ENCODE results near the gene HRH2. TPM values are rescaled to one million over a fixed set of nuclear protein-coding genes. Genes with fewer than 3 reads are reported as not detected.
"Not testable (repeated sequence)": the region's sequence is repeated elsewhere in the genome, so short reads cannot be mapped to it uniquely, and the experiment has no call there.

Gene HRH2
- total RNA-seq, 2 experiments from 2014 or later, result 23.2 to 24.5 TPM

GRCh38 chr5:175751369-175751768, 93.5 kb downstream of the HRH2 start:
- Mint-ChIP-seq H3K27me3 (peaks cover 31% of the 10 kb centered on the region), H3K4me3 (no peak overlapping the region), H3K9me3 (no peaks in the 10 kb centered on the region), H3K27ac (no peak overlapping the region), H3K36me3 (ENCODE audit: low read depth) (no peaks in the 10 kb centered on the region), H3K4me1 (ENCODE audit: low read depth) (peaks cover 3% of the 10 kb centered on the region)
- ATAC-seq (no peak), DNase-seq (no peak)
- intact Hi-C loops (cut with micrococcal nuclease), result no loop called here
- ChIA-PET CTCF (no interaction called here), POLR2A (no interaction called here)
- TF ChIP-seq CTCF (IDR thresholded peaks at IDR 0.05), result no peak

- Mint-ChIP-seq H3K4me3 (no peak overlapping the region), H3K36me3 (ENCODE audit: low read depth) (no peaks in the 10 kb centered on the region), H3K9me3 (no peaks in the 10 kb centered on the region), H3K4me1 (ENCODE audit: low read depth) (no peaks in the 10 kb centered on the region), H3K27ac (no peak overlapping the region), H3K27me3 (peaks cover 37% of the 10 kb centered on the region)
- CTCF ChIA-PET, result no interaction called here
- intact Hi-C loops (cut with micrococcal nuclease), result no loop called here
- ATAC-seq, result no peak
- POLR2A ChIA-PET, result interaction anchor here (0.7 kb wide), 1 partner anchor 266 kb away, joined by 3 read pairs; no protein-coding TSS in a partner anchor
- no peak for DNase-seq
- TF ChIP-seq CTCF (IDR thresholded peaks at IDR 0.05), result no peak
Observed at GRCh38 chr5:175752826-175753535, 95.1 kb downstream of the HRH2 start.

GRCh38 chr5:175753536-175754402, 95.9 kb downstream of the HRH2 start:
- intact Hi-C loops (cut with micrococcal nuclease), result no loop called here
- ATAC-seq, result no peak
- no peak for TF ChIP-seq CTCF (IDR thresholded peaks at IDR 0.05)
- H3K27ac Mint-ChIP-seq, result no peak overlapping the region
- POLR2A ChIA-PET, result interaction anchor here (0.7 kb wide), 1 partner anchor 266 kb away, joined by 3 read pairs; no protein-coding TSS in a partner anchor
- H3K36me3 Mint-ChIP-seq (ENCODE audit: low read depth), result no peaks in the 10 kb centered on the region
- DNase-seq, result no peak
- no peaks in the 10 kb centered on the region for H3K9me3 Mint-ChIP-seq
- CTCF ChIA-PET, result no interaction called here
- H3K4me1 Mint-ChIP-seq (ENCODE audit: low read depth), result no peaks in the 10 kb centered on the region
- H3K4me3 Mint-ChIP-seq, result no peak overlapping the region
- peaks cover 35% of the 10 kb centered on the region for H3K27me3 Mint-ChIP-seq

GRCh38 chr5:175759991-175760390, 102.1 kb downstream of the HRH2 start:
- POLR2A ChIA-PET, result interaction anchor here (0.6 kb wide), 1 partner anchor 992 kb away, joined by 3 read pairs; no protein-coding TSS in a partner anchor
- H3K4me1 Mint-ChIP-seq (ENCODE audit: low read depth); H3K36me3 Mint-ChIP-seq (ENCODE audit: low read depth); H3K9me3 Mint-ChIP-seq; intact Hi-C loops (cut with micrococcal nuclease); DNase-seq; H3K4me3 Mint-ChIP-seq; H3K27ac Mint-ChIP-seq: not testable (repeated sequence)
- ATAC-seq, result peak; percentile 64
- CTCF ChIA-PET, result interaction anchor here (1.6 kb wide), 1 partner anchor 30 kb away, joined by 3 read pairs; no protein-coding TSS in a partner anchor
- peaks cover 25% of the 10 kb centered on the region for H3K27me3 Mint-ChIP-seq

Other genes with a start within 250 kb of the HRH2 start
- gene DRD1, start 213.9 kb upstream of the HRH2 start, total RNA-seq, result not detected
- 100 to 1,000 TPM; 476 to 491 TPM for gene SFXN1, start 179.5 kb upstream of the HRH2 start, total RNA-seq
- gene CPLX2, start 213.5 kb downstream of the HRH2 start, total RNA-seq, result not detected